GM21526 (cell line): ENCODE data around the gene KCNS1.

Experiments
- ATAC-seq: cut with Tn5 transposase; IDR thresholded peaks from one replicate; pipeline ENCODE4 v1.9.1; 2021; ENCODE audit warnings: moderate library complexity; ENCODE audit not compliant: unreplicated experiment, low FRiP score

Gene KCNS1

GRCh38 chr20:45052698-45053429 lies 48.1 kb downstream of the KCNS1 start:
- peak; percentile 45 for ATAC-seq

- no peak for ATAC-seq
Observed at GRCh38 chr20:45051204-45052060, 49.5 kb downstream of the KCNS1 start.

- ATAC-seq: no peak
Observed at GRCh38 chr20:45049904-45050471, 50.9 kb downstream of the KCNS1 start.

GRCh38 chr20:45049438-45049837 lies 51.5 kb downstream of the KCNS1 start:
- no peak for ATAC-seq

- no peak for ATAC-seq
Observed at GRCh38 chr20:45047581-45048119, 53.3 kb downstream of the KCNS1 start.

- ATAC-seq: no peak
Observed at GRCh38 chr20:45044601-45045000, 56.3 kb downstream of the KCNS1 start.

- ATAC-seq: no peak
Observed at GRCh38 chr20:45044084-45044573, 56.8 kb downstream of the KCNS1 start.

- ATAC-seq: no peak
Observed at GRCh38 chr20:45042978-45043377, 57.9 kb downstream of the KCNS1 start.
